ENCODE measurements around the gene OXA1L. TPM values are rescaled to one million over a fixed set of nuclear protein-coding genes. Genes with fewer than 3 reads are reported as not detected.

The OXA1L gene
- total and polyA plus RNA-seq, 2 of the 13 experiments (the other 11 are each of a cell fraction or from before 2014, with no cell fraction given): 230 to 589 TPM

- peak; percentile 76 for TF ChIP-seq ZNF263 (CRISPR knock-in tag; IDR thresholded peaks at IDR 0.05)
- TF ChIP-seq AKNA (CRISPR knock-in tag; IDR thresholded peaks at IDR 0.05; ENCODE audit: borderline replicate concordance): 0 out of 2 replicates have a peak, but pooled peaks have one; percentile 61
- TF ChIP-seq KLF16 (CRISPR knock-in tag; IDR thresholded peaks at IDR 0.05): peak; percentile 69 to 95; a peak in 2 of 4 replicates
- peak; percentile 83 for TF ChIP-seq ATF2 (CRISPR knock-in tag; IDR thresholded peaks at IDR 0.05)
- TF ChIP-seq ZNF768 (CRISPR knock-in tag; IDR thresholded peaks at IDR 0.05): peak; percentile 77; the same call in 1 of the 2 replicates
- no peak for TF ChIP-seq CHCHD3 (CRISPR knock-in tag; IDR thresholded peaks at IDR 0.05)
- TF ChIP-seq ZNF674 (CRISPR knock-in tag; IDR thresholded peaks at IDR 0.05; ENCODE audit: low read depth): 0 out of 2 replicates have a peak, but pooled peaks have one; percentile 59
- no peak for TF ChIP-seq LCORL (IDR thresholded peaks at IDR 0.05)
- TF ChIP-seq LCORL (CRISPR knock-in tag; IDR thresholded peaks at IDR 0.05): no peak
- peak; percentile 89 for TF ChIP-seq SALL1 (CRISPR knock-in tag; IDR thresholded peaks at IDR 0.05)
- peak; percentile 92 for TF ChIP-seq MXD4 (CRISPR knock-in tag; IDR thresholded peaks at IDR 0.05)
- TF ChIP-seq, protein P1, sequence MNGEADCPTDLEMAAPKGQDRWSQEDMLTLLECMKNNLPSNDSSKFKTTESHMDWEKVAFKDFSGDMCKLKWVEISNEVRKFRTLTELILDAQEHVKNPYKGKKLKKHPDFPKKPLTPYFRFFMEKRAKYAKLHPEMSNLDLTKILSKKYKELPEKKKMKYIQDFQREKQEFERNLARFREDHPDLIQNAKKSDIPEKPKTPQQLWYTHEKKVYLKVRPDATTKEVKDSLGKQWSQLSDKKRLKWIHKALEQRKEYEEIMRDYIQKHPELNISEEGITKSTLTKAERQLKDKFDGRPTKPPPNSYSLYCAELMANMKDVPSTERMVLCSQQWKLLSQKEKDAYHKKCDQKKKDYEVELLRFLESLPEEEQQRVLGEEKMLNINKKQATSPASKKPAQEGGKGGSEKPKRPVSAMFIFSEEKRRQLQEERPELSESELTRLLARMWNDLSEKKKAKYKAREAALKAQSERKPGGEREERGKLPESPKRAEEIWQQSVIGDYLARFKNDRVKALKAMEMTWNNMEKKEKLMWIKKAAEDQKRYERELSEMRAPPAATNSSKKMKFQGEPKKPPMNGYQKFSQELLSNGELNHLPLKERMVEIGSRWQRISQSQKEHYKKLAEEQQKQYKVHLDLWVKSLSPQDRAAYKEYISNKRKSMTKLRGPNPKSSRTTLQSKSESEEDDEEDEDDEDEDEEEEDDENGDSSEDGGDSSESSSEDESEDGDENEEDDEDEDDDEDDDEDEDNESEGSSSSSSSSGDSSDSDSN (CRISPR knock-in tag; IDR thresholded peaks at IDR 0.05): peak; percentile 49; the same call in 1 of the 2 replicates
- TF ChIP-seq EZH2 (conservative IDR thresholded peaks at IDR 0.05; ENCODE audit: low read depth, low read length): no peak
- no peak for TF ChIP-seq GATA4 (IDR thresholded peaks at IDR 0.05; ENCODE audit: borderline replicate concordance, low read depth)
- TF ChIP-seq, protein P2, sequence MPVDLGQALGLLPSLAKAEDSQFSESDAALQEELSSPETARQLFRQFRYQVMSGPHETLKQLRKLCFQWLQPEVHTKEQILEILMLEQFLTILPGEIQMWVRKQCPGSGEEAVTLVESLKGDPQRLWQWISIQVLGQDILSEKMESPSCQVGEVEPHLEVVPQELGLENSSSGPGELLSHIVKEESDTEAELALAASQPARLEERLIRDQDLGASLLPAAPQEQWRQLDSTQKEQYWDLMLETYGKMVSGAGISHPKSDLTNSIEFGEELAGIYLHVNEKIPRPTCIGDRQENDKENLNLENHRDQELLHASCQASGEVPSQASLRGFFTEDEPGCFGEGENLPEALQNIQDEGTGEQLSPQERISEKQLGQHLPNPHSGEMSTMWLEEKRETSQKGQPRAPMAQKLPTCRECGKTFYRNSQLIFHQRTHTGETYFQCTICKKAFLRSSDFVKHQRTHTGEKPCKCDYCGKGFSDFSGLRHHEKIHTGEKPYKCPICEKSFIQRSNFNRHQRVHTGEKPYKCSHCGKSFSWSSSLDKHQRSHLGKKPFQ (CRISPR knock-in tag; IDR thresholded peaks at IDR 0.05; ENCODE audit: insufficient replicate concordance): peak; percentile 4
These were observed 54.9 kb downstream of the OXA1L start (continued) for GRCh38 chr14:22821193-22822015.

Data from HepG2 (cell line).